Liver (tissue), 9 donors: Measurements from ENCODE around the gene C4A. TPM values are rescaled to one million over a fixed set of nuclear protein-coding genes. Genes with fewer than 3 reads are reported as not detected.
A peak's percentile ranks its signal among the peaks of the same experiment; 100 is the strongest.

ENCODE experiments used
- DNase-seq: peaks from one replicate; pipeline ENCODE4 v3.0.0-alpha.2; 2017; ENCODE audit warnings: low spot score
- H3K27ac ChIP-seq, 2 donors: one replicate each; pipeline ENCODE4 v1.7.0; 2013; ENCODE audit warnings: inconsistent platforms in 2 of 2, low read length in 2 of 2, control low read depth in 1 of 2, low read depth in 1 of 2, mild to moderate bottlenecking in 1 of 2
- H3K27me3 ChIP-seq, 4 donors: one replicate each; pipeline versions ENCODE4 v1.6.1 to v1.7.0; 2013; ENCODE audit warnings: low read length in 3 of 4, inconsistent platforms in 1 of 4, mild to moderate bottlenecking in 1 of 4, moderate library complexity in 1 of 4; ENCODE audit not compliant: control insufficient read depth in 4 of 4, insufficient read depth in 4 of 4
- H3K36me3 ChIP-seq, 4 donors: one replicate each; pipeline versions ENCODE4 v1.6.1 to v1.7.0; 2013; ENCODE audit warnings: low read length in 3 of 4, mild to moderate bottlenecking in 3 of 4, low read depth in 1 of 4, moderate library complexity in 1 of 4; ENCODE audit not compliant: control insufficient read depth in 4 of 4, insufficient read depth in 3 of 4
- H3K4me1 ChIP-seq, 4 donors: one replicate each; pipeline versions ENCODE4 v1.6.1 to v1.7.0; 2013; ENCODE audit warnings: low read length in 3 of 4, mild to moderate bottlenecking in 3 of 4, moderate library complexity in 1 of 4; ENCODE audit not compliant: control insufficient read depth in 4 of 4, insufficient read depth in 4 of 4
- H3K4me3 ChIP-seq, 3 donors: one replicate each; pipeline versions ENCODE4 v1.6.1 to v1.7.0; 2013; ENCODE audit warnings: low read length in 3 of 3, control low read depth in 1 of 3, low read depth in 1 of 3, mild to moderate bottlenecking in 1 of 3
- H3K9ac ChIP-seq, 2 donors: one replicate each; pipeline ENCODE4 v1.7.0; 2013; ENCODE audit warnings: low read length in 2 of 2, mild to moderate bottlenecking in 2 of 2, moderate library complexity in 2 of 2, control low read depth in 1 of 2, low read depth in 1 of 2
- H3K9me3 ChIP-seq, 4 donors: one replicate each; pipeline versions ENCODE4 v1.6.1 to v1.7.0; 2013; ENCODE audit warnings: low read length in 3 of 4; ENCODE audit not compliant: control insufficient read depth in 4 of 4
- EGR1 ChIP-seq, 2 donors: IDR thresholded peaks; 2 replicates each; pipeline ENCODE4 v1.6.1; 2016 to 2018; ENCODE audit warnings: antibody characterized with exemption in 2 of 2, low read depth in 2 of 2
- FOXA1 ChIP-seq: IDR thresholded peaks from 2 replicates; pipeline ENCODE4 v1.6.1; 2016; ENCODE audit warnings: antibody characterized with exemption
- FOXA2 ChIP-seq: IDR thresholded peaks from 2 replicates; pipeline ENCODE4 v1.6.1; 2016; ENCODE audit warnings: antibody characterized with exemption
- GABPA ChIP-seq, 2 donors: IDR thresholded peaks in 1 of 2; conservative IDR thresholded peaks in 1 of 2; 2 replicates each; pipeline ENCODE4 v1.6.1; 2016; ENCODE audit warnings: antibody characterized with exemption in 2 of 2, mild to moderate bottlenecking in 1 of 2, moderate library complexity in 1 of 2
- HNF4A ChIP-seq, 2 donors: conservative IDR thresholded peaks; 2 replicates each; pipeline ENCODE4 v1.6.1; 2016; ENCODE audit warnings: antibody characterized with exemption in 2 of 2, mild to moderate bottlenecking in 2 of 2
- HNF4G ChIP-seq: IDR thresholded peaks from 2 replicates; pipeline ENCODE4 v1.6.1; 2016; ENCODE audit warnings: antibody characterized with exemption
- JUND ChIP-seq, 2 donors: IDR thresholded peaks; 2 replicates each; pipeline ENCODE4 v1.6.1; 2016; ENCODE audit warnings: antibody characterized with exemption in 2 of 2
- NR2F2 ChIP-seq: IDR thresholded peaks from 2 replicates; pipeline ENCODE4 v1.6.1; 2016; ENCODE audit warnings: antibody characterized with exemption
- RAD21 ChIP-seq, 2 donors: IDR thresholded peaks; 2 replicates each; pipeline ENCODE4 v1.6.1; 2016; ENCODE audit warnings: antibody characterized with exemption in 2 of 2, mild to moderate bottlenecking in 2 of 2
- REST ChIP-seq: IDR thresholded peaks from 2 replicates; pipeline ENCODE4 v1.6.1; 2016; ENCODE audit warnings: antibody characterized with exemption, mild to moderate bottlenecking
- RXRA ChIP-seq, 2 donors: IDR thresholded peaks; 2 replicates each; pipeline ENCODE4 v1.6.1; 2017 to 2018; ENCODE audit warnings: antibody characterized with exemption in 2 of 2, mild to moderate bottlenecking in 1 of 2
- SP1 ChIP-seq: IDR thresholded peaks from 2 replicates; pipeline ENCODE4 v1.6.1; 2018; ENCODE audit warnings: antibody characterized with exemption, mild to moderate bottlenecking
- TAF1 ChIP-seq: conservative IDR thresholded peaks from 2 replicates; pipeline ENCODE4 v1.6.1; 2016; ENCODE audit warnings: antibody characterized with exemption, mild to moderate bottlenecking
- YY1 ChIP-seq: IDR thresholded peaks from 2 replicates; pipeline ENCODE4 v1.6.1; 2016; ENCODE audit warnings: antibody characterized with exemption, mild to moderate bottlenecking
- WGBS: extraction: QIAGEN DNeasy Blood & Tissue Kit; methylation state at CpG from one replicate; pipeline ENCODE4 v1.1.7; 2013; 5-methylcytosine and 5-hydroxymethylcytosine counted together
- polyA plus RNA-seq, 2 donors: library from polyadenylated mRNA; stranded (reverse) in 1 of 2; unstranded in 1 of 2; fragments of 200-250 nt in 1 of 2; fragments of >200 nt in 1 of 2; fragmentation: Nextera tagmentation in 1 of 2; extraction: Ambion mirVana in 1 of 2; gene quantifications; one replicate each; pipeline versions ENCODE4 v1.2.1 to v1.2.3, GENCODE V29; 2013 to 2015
- total RNA-seq, 2 donors: library from RNA; depleted of rRNA; stranded (reverse); fragments of >200 nt; gene quantifications; one replicate each; pipeline ENCODE4 v1.2.3, GENCODE V29; 2014
- TF ChIP-seq, protein P1 (sequence below): IDR thresholded peaks from 2 replicates; pipeline ENCODE4 v1.6.1; 2016; ENCODE audit warnings: antibody characterized with exemption
- TF ChIP-seq, protein P2 (sequence below): IDR thresholded peaks from 2 replicates; pipeline ENCODE4 v1.6.1; 2016; ENCODE audit warnings: antibody characterized with exemption
- TF ChIP-seq, protein P3 (sequence below): IDR thresholded peaks from 2 replicates; pipeline ENCODE4 v1.6.1; 2016; ENCODE audit warnings: antibody characterized with exemption
- TF ChIP-seq, protein P4 (sequence below): fragments of 150-350 bp; IDR thresholded peaks from 2 replicates; pipeline ENCODE4 v1.5.1; 2017; ENCODE audit warnings: improper control_type of control experiment, low read depth, low read length; ENCODE audit not compliant: missing input control
- donor health status: healthy.
- donor health status: healthy.
- donor health status: healthy.
- donor health status: healthy.
- donor health status: healthy.

Gene C4A
- total and polyA plus RNA-seq, 4 donors, result 410 to 2,903 (median 1,534) TPM

- WGBS, result 15% methylated on average over 11 of the region's 11 CpGs
- Histone ChIP-seq H3K4me3 (peak within 1 kb of the TSS; percentile 64 to 97 (median 81)), H3K4me1 (peaks cover 7 to 59% (median 34%) of the 10 kb centered on the region in 4 donors), H3K9me3 (no peaks in the 10 kb centered on the region), H3K9ac (peak within 1 kb of the TSS; percentile 80 to 96), H3K27ac (peak within 1 kb of the TSS; percentile 78 to 93), H3K27me3 (no peaks in the 10 kb centered on the region), H3K36me3 (peaks cover 2 to 52% (median 36%) of the 10 kb centered on the region in 4 donors)
- peak; percentile 68 for DNase-seq
- TF ChIP-seq, protein P1, sequence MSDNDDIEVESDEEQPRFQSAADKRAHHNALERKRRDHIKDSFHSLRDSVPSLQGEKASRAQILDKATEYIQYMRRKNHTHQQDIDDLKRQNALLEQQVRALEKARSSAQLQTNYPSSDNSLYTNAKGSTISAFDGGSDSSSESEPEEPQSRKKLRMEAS, result peak; percentile 94
- TF ChIP-seq FOXA1, result peak; percentile 94
- peak; percentile 94 for TF ChIP-seq TAF1
- TF ChIP-seq JUND (IDR thresholded peaks at IDR 0.05), result peak; percentile 89 to 90
- TF ChIP-seq FOXA2, result peak; percentile 90
- peak; percentile 89 for TF ChIP-seq NR2F2
- peak; percentile 55 to 68 for TF ChIP-seq RAD21 (IDR thresholded peaks at IDR 0.05)
- TF ChIP-seq, protein P2, sequence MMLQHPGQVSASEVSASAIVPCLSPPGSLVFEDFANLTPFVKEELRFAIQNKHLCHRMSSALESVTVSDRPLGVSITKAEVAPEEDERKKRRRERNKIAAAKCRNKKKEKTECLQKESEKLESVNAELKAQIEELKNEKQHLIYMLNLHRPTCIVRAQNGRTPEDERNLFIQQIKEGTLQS, result peak; percentile 82
- TF ChIP-seq GABPA (IDR thresholded peaks at IDR 0.05 in 1 of 2, conservative IDR thresholded peaks at IDR 0.05 in 1 of 2), result peak; percentile 34 to 82
- TF ChIP-seq REST, result peak; percentile 90
- peak; percentile 100 for TF ChIP-seq SP1
- peak; percentile 79 to 87 for TF ChIP-seq EGR1 (IDR thresholded peaks at IDR 0.05; ENCODE audit: low read depth in 2 of 2)
- TF ChIP-seq HNF4A (conservative IDR thresholded peaks at IDR 0.05), result peak; percentile 99
- TF ChIP-seq, protein P3, sequence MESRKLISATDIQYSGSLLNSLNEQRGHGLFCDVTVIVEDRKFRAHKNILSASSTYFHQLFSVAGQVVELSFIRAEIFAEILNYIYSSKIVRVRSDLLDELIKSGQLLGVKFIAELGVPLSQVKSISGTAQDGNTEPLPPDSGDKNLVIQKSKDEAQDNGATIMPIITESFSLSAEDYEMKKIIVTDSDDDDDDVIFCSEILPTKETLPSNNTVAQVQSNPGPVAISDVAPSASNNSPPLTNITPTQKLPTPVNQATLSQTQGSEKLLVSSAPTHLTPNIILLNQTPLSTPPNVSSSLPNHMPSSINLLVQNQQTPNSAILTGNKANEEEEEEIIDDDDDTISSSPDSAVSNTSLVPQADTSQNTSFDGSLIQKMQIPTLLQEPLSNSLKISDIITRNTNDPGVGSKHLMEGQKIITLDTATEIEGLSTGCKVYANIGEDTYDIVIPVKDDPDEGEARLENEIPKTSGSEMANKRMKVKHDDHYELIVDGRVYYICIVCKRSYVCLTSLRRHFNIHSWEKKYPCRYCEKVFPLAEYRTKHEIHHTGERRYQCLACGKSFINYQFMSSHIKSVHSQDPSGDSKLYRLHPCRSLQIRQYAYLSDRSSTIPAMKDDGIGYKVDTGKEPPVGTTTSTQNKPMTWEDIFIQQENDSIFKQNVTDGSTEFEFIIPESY, result peak; percentile 94
- TF ChIP-seq HNF4G, result peak; percentile 99
- peak; percentile 99 for TF ChIP-seq RXRA (IDR thresholded peaks at IDR 0.05)
- TF ChIP-seq YY1, result peak; percentile 84
- TF ChIP-seq, protein P4, sequence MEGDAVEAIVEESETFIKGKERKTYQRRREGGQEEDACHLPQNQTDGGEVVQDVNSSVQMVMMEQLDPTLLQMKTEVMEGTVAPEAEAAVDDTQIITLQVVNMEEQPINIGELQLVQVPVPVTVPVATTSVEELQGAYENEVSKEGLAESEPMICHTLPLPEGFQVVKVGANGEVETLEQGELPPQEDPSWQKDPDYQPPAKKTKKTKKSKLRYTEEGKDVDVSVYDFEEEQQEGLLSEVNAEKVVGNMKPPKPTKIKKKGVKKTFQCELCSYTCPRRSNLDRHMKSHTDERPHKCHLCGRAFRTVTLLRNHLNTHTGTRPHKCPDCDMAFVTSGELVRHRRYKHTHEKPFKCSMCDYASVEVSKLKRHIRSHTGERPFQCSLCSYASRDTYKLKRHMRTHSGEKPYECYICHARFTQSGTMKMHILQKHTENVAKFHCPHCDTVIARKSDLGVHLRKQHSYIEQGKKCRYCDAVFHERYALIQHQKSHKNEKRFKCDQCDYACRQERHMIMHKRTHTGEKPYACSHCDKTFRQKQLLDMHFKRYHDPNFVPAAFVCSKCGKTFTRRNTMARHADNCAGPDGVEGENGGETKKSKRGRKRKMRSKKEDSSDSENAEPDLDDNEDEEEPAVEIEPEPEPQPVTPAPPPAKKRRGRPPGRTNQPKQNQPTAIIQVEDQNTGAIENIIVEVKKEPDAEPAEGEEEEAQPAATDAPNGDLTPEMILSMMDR, result no peak
Observed at GRCh38 chr6:31945507-31946369, 36.1 kb upstream of the C4A start, which contains the start of gene CFB. CFB (plus strand) TSS chr6:31946095; CDS start chr6:31946222, 127 bp downstream.
